ENCODE data around the gene TSPAN9. TPM values are rescaled to one million over a fixed set of nuclear protein-coding genes. Genes with fewer than 3 reads are reported as not detected.
A peak's percentile ranks its signal among the peaks of the same experiment; 100 is the strongest.

TSPAN9 gene
- total RNA-seq, 1 donor from 2014 or later: 40.9 TPM

- H3K27me3 Mint-ChIP-seq (ENCODE audit: low read depth, unreplicated experiment): peaks cover 14% of the 10 kb centered on the region
- Histone ChIP-seq H3K4me2 (ENCODE audit: low read length) (peak overlapping the region; percentile 51), H3K4me3 (ENCODE audit: insufficient read depth, low read depth, low read length) (no peak overlapping the region), H3K36me3 (ENCODE audit: insufficient read depth, low read length) (no peaks in the 10 kb centered on the region), H2AFZ (ENCODE audit: low read depth, low read length) (no peak overlapping the region), H3K9ac (ENCODE audit: low read length) (no peak overlapping the region), H3K27me3 (ENCODE audit: insufficient read depth, low read length) (peaks cover 7% of the 10 kb centered on the region), H3K9me3 (ENCODE audit: insufficient read depth, low read depth, low read length) (no peaks in the 10 kb centered on the region), H4K20me1 (ENCODE audit: insufficient read depth, low read length) (peaks cover 50% of the 10 kb centered on the region), H3K79me2 (ENCODE audit: insufficient read depth, low read length) (peaks cover 17% of the 10 kb centered on the region), H3K27ac (ENCODE audit: low read depth, low read length) (no peak overlapping the region), H3K4me1 (ENCODE audit: insufficient read depth, low read length) (peaks cover 25% of the 10 kb centered on the region)
- TF ChIP-seq CTCF (IDR thresholded peaks at IDR 0.05; ENCODE audit: insufficient read depth, low read depth, low read length) (no peak), EZH2 (IDR thresholded peaks at IDR 0.05; ENCODE audit: insufficient read depth, low read length) (no peak)
- H3K27ac Mint-ChIP-seq (ENCODE audit: unreplicated experiment): no peak overlapping the region
- no peaks in the 10 kb centered on the region for H3K36me3 Mint-ChIP-seq (ENCODE audit: low read depth, unreplicated experiment)
- H3K4me1 Mint-ChIP-seq (ENCODE audit: low read depth, unreplicated experiment): peaks cover 16% of the 10 kb centered on the region
- H3K4me3 Mint-ChIP-seq (ENCODE audit: unreplicated experiment): peak overlapping the region; percentile 11
- peaks cover 6% of the 10 kb centered on the region for H3K9me3 Mint-ChIP-seq (ENCODE audit: unreplicated experiment)
- DNase-seq (ENCODE audit: low read depth) (no peak), FAIRE-seq (no peak)
Observed at GRCh38 chr12:3128498-3129293, 51.5 kb downstream of the TSPAN9 start.

GRCh38 chr12:3129301-3130056, 52.3 kb downstream of the TSPAN9 start:
- H3K9me3 Mint-ChIP-seq (ENCODE audit: unreplicated experiment): peaks cover 2% of the 10 kb centered on the region
- H3K27ac Mint-ChIP-seq (ENCODE audit: unreplicated experiment): no peak overlapping the region
- no peaks in the 10 kb centered on the region for H3K36me3 Mint-ChIP-seq (ENCODE audit: low read depth, unreplicated experiment)
- Histone ChIP-seq H3K9ac (ENCODE audit: low read length) (no peak overlapping the region), H3K36me3 (ENCODE audit: insufficient read depth, low read length) (no peaks in the 10 kb centered on the region), H4K20me1 (ENCODE audit: insufficient read depth, low read length) (peaks cover 55% of the 10 kb centered on the region), H3K79me2 (ENCODE audit: insufficient read depth, low read length) (peaks cover 17% of the 10 kb centered on the region), H3K4me1 (ENCODE audit: insufficient read depth, low read length) (peaks cover 22% of the 10 kb centered on the region), H3K4me2 (ENCODE audit: low read length) (peak overlapping the region; percentile 51), H3K9me3 (ENCODE audit: insufficient read depth, low read depth, low read length) (no peaks in the 10 kb centered on the region), H3K4me3 (ENCODE audit: insufficient read depth, low read depth, low read length) (no peak overlapping the region), H2AFZ (ENCODE audit: low read depth, low read length) (no peak overlapping the region), H3K27ac (ENCODE audit: low read depth, low read length) (no peak overlapping the region), H3K27me3 (ENCODE audit: insufficient read depth, low read length) (peaks cover 7% of the 10 kb centered on the region)
- H3K4me3 Mint-ChIP-seq (ENCODE audit: unreplicated experiment): peak overlapping the region; percentile 11
- peaks cover 14% of the 10 kb centered on the region for H3K27me3 Mint-ChIP-seq (ENCODE audit: low read depth, unreplicated experiment)
- TF ChIP-seq CTCF (IDR thresholded peaks at IDR 0.05; ENCODE audit: insufficient read depth, low read depth, low read length): no peak
- no peak for TF ChIP-seq EZH2 (IDR thresholded peaks at IDR 0.05; ENCODE audit: insufficient read depth, low read length)
- FAIRE-seq: peak; percentile 85
- H3K4me1 Mint-ChIP-seq (ENCODE audit: low read depth, unreplicated experiment): peaks cover 13% of the 10 kb centered on the region
- DNase-seq (ENCODE audit: low read depth): peak; percentile 95
